IMR-90 (cell line): ENCODE results near the gene DDX4. TPM values are rescaled to one million over a fixed set of nuclear protein-coding genes. Genes with fewer than 3 reads are reported as not detected.
"Not testable (repeated sequence)": the region's sequence is repeated elsewhere in the genome, so short reads cannot be mapped to it uniquely, and the experiment has no call there.

Experiments used
- ATAC-seq: fragments of 200-7000 bp; cut with Tn5 transposase; 2 replicates; pipeline ENCODE4 v1.9.1; 2020; ENCODE audit warnings: low read depth, mild to moderate bottlenecking, moderate library complexity
- BruUV-seq: library from RNA; stranded (reverse); fragments of 400-500 nt; replicated peaks from 2 replicates; lab custom pipeline; 2021; lab: Mats Ljungman, UMichigan
- CTCF ChIA-PET: fragments of 300-600 bp; formaldehyde crosslinking; extraction: SDS; loops from one replicate; lab custom pipeline; 2021; ENCODE audit warnings: antibody characterized with exemption; lab: Yijun Ruan, JAX
- POLR2A ChIA-PET: fragments of 300-600 bp; sonication (Branson Sonifier 250); formaldehyde crosslinking; loops from one replicate; lab custom pipeline; 2022; ENCODE audit warnings: antibody characterized with exemption; ENCODE audit not compliant: unreplicated experiment; lab: Charles Lee
- DNase-seq: peaks from one replicate; pipeline ENCODE4 v3.0.0; 2013
- H2AFZ ChIP-seq: replicated peaks from 2 replicates; pipeline ENCODE3; 2013; ENCODE audit warnings: low read length, mild to moderate bottlenecking; ENCODE audit not compliant: poor library complexity
- H2AK5ac ChIP-seq: 2 replicates; pipeline ENCODE4 v1.6.1; 2013; ENCODE audit warnings: low read depth, low read length, inconsistent platforms
- H2AK9ac ChIP-seq: replicated peaks from 2 replicates; pipeline ENCODE3; 2013; ENCODE audit warnings: mild to moderate bottlenecking, low read depth, low read length, moderate library complexity; ENCODE audit not compliant: poor library complexity
- H2BK120ac ChIP-seq: 2 replicates; pipeline ENCODE4 v1.6.1; 2013; ENCODE audit warnings: low read depth, low read length, inconsistent platforms
- H2BK15ac ChIP-seq: 3 replicates; pipeline ENCODE4 v1.6.1; 2013; ENCODE audit warnings: low read depth, low read length, inconsistent platforms
- H2BK20ac ChIP-seq: 2 replicates; pipeline ENCODE4 v1.6.1; 2013; ENCODE audit warnings: low read depth, mild to moderate bottlenecking, inconsistent platforms, low read length, moderate library complexity
- H2BK5ac ChIP-seq: 2 replicates; pipeline ENCODE4 v1.6.1; 2013; ENCODE audit warnings: mild to moderate bottlenecking, low read depth, low read length, inconsistent platforms; ENCODE audit not compliant: poor library complexity, severe bottlenecking
- H3K14ac ChIP-seq: replicated peaks from 2 replicates; pipeline ENCODE4 v1.6.1; 2013; ENCODE audit warnings: low read depth, low read length, inconsistent platforms
- H3K18ac ChIP-seq: 2 replicates; pipeline ENCODE4 v1.6.1; 2013; ENCODE audit warnings: low read depth, low read length, control low read depth
- H3K23ac ChIP-seq: 2 replicates; pipeline ENCODE4 v1.6.1; 2013; ENCODE audit warnings: low read depth, low read length, inconsistent platforms
- H3K27ac ChIP-seq: 2 replicates; pipeline ENCODE4 v1.5.1; 2013; ENCODE audit warnings: mild to moderate bottlenecking, control low read depth, low read length; ENCODE audit not compliant: insufficient read depth
- H3K27me3 ChIP-seq: 2 replicates; pipeline ENCODE4 v1.6.1; 2013; ENCODE audit warnings: low read length; ENCODE audit not compliant: control insufficient read depth, insufficient read depth
- H3K36me3 ChIP-seq: 2 replicates; pipeline ENCODE4 v1.6.1; 2013; ENCODE audit warnings: low read length, mixed read lengths; ENCODE audit not compliant: control insufficient read depth, insufficient read depth
- H3K4ac ChIP-seq: 2 replicates; pipeline ENCODE4 v1.6.1; 2013; ENCODE audit warnings: low read depth, low read length, inconsistent platforms
- H3K4me1 ChIP-seq: 2 replicates; pipeline ENCODE4 v1.6.1; 2013; ENCODE audit warnings: low read length, mixed read lengths; ENCODE audit not compliant: control insufficient read depth, insufficient read depth
- H3K4me2 ChIP-seq: 2 replicates; pipeline ENCODE4 v1.6.1; 2013; ENCODE audit warnings: low read depth, mild to moderate bottlenecking, control low read depth, low read length, moderate library complexity
- H3K4me3 ChIP-seq: 2 replicates; pipeline ENCODE4 v1.5.1; 2013; ENCODE audit warnings: low read depth, mild to moderate bottlenecking, control low read depth, low read length, moderate library complexity; ENCODE audit not compliant: insufficient read depth
- H3K56ac ChIP-seq: 2 replicates; pipeline ENCODE4 v1.6.1; 2013; ENCODE audit warnings: low read length, inconsistent platforms; ENCODE audit not compliant: insufficient read depth; ENCODE audit errors: extremely low read depth
- H3K79me1 ChIP-seq, 2 experiments: 2 replicates each; pipeline ENCODE4 v1.6.1; 2013; ENCODE audit warnings: low read length in 2 of 2, inconsistent platforms in 1 of 2, low read depth in 1 of 2
- H3K9ac ChIP-seq: 2 replicates; pipeline ENCODE4 v1.6.1; 2013; ENCODE audit warnings: low read depth, low read length, control low read depth
- H3K9me1 ChIP-seq: 2 replicates; pipeline ENCODE4 v1.6.1; 2013; ENCODE audit warnings: low read length, inconsistent platforms; ENCODE audit not compliant: insufficient read depth
- H3K9me3 ChIP-seq: 2 replicates; pipeline ENCODE4 v1.6.1; 2013; ENCODE audit warnings: low read length; ENCODE audit not compliant: control insufficient read depth, insufficient read depth
- H4K20me1 ChIP-seq: 2 replicates; pipeline ENCODE4 v1.6.1; 2013; ENCODE audit warnings: low read length, inconsistent platforms; ENCODE audit not compliant: insufficient read depth
- H4K5ac ChIP-seq: 2 replicates; pipeline ENCODE4 v1.6.1; 2013; ENCODE audit warnings: mild to moderate bottlenecking, low read depth, low read length, control low read depth
- H4K8ac ChIP-seq, 2 experiments: 2 replicates each; pipeline ENCODE4 v1.6.1; 2013; ENCODE audit warnings: low read depth in 2 of 2, low read length in 2 of 2, control low read depth in 1 of 2, inconsistent platforms in 1 of 2
- H4K91ac ChIP-seq: 2 replicates; pipeline ENCODE4 v1.6.1; 2013; ENCODE audit warnings: low read depth, low read length, inconsistent platforms; ENCODE audit not compliant: insufficient read depth
- WGBS, 2 experiments: methylation state at CpG; one replicate each; pipeline versions ENCODE4 v1.1.5 to v1.1.7; 2013; ENCODE audit warnings: missing lambda C conversion rate in 2 of 2; ENCODE audit not compliant: insufficient read length in 1 of 2; ENCODE audit errors: extremely low coverage in 2 of 2; 5-methylcytosine and 5-hydroxymethylcytosine counted together
- dilution Hi-C: fragments of 300-500 bp; cut with HindIII; formaldehyde crosslinking; loops from one replicate; pipeline ENCODE4 v1.14.3; 2018; ENCODE audit warnings: low sequenced_read_pairs; ENCODE audit not compliant: unreplicated experiment
- in situ Hi-C: fragments of 300-500 bp; cut with MboI; formaldehyde crosslinking; loops from 3 replicates; pipeline ENCODE4 v1.14.3; 2019; ENCODE audit warnings: low sequenced_read_pairs, inconsistent platforms, mixed read lengths
- intact Hi-C: fragments of 100-400 bp; cut with micrococcal nuclease; formaldehyde crosslinking; loops from 2 replicates; pipeline ENCODE4 v1.10.0; 2022
- polyA plus RNA-seq, 3 experiments: library from polyadenylated mRNA; depleted of rRNA; stranded (reverse); fragments of >200 nt; gene quantifications; 2 replicates each; pipeline ENCODE4 v1.2.3, GENCODE V29; 2012; ENCODE audit warnings: low replicate concordance in 1 of 3
- total RNA-seq: library from RNA; depleted of rRNA; stranded (reverse); fragments of >200 nt; gene quantifications from 2 replicates; pipeline ENCODE4 v1.2.3, GENCODE V29; 2012

The DDX4 gene
- total and polyA plus RNA-seq, 2 of the 4 experiments (the other 2 are of a cell fraction), result not detected

DNA sequence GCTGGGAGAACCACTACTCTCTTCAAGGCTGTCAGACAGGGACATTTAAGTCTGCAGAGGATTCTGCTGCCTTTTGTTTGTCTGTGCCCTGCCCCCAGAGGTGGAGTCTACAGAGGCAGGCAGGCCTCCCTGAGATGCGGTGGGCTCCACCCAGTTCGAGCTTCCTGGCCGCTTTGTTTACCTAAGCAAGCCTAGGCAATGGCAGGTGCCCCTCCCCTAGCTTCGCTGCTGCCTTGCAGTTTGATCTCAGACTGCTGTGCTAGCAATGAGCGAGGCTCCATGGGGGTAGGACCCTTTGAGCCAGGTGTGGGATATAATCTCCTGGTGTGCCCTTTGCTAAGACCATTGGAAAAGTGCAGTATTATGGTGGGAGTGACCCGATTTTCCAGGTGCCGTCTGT lies 71.0 kb downstream of the DDX4 start:
- H3K4ac ChIP-seq, H3K9me1 ChIP-seq, H2BK15ac ChIP-seq, H3K4me1 ChIP-seq, H2AK5ac ChIP-seq, ATAC-seq, H3K27ac ChIP-seq, H3K9me3 ChIP-seq, H4K5ac ChIP-seq, BruUV-seq, DNase-seq, H3K79me1 ChIP-seq, H3K9ac ChIP-seq, H4K91ac ChIP-seq, H3K4me3 ChIP-seq, H2BK20ac ChIP-seq, H3K27me3 ChIP-seq, H4K20me1 ChIP-seq, H3K14ac ChIP-seq, H3K4me2 ChIP-seq, H2AFZ ChIP-seq, H2AK9ac ChIP-seq, H4K8ac ChIP-seq, dilution Hi-C loops, H3K36me3 ChIP-seq, CTCF ChIA-PET, intact Hi-C loops, H2BK5ac ChIP-seq, POLR2A ChIA-PET, H2BK120ac ChIP-seq, in situ Hi-C loops, H3K23ac ChIP-seq, H3K56ac ChIP-seq, H3K18ac ChIP-seq: not testable (repeated sequence)
- 80% methylated on average over 1 of the region's 7 CpGs; no CpG with 5 or more reads in 1 of the 2 experiments for WGBS, 2 experiments

DNA sequence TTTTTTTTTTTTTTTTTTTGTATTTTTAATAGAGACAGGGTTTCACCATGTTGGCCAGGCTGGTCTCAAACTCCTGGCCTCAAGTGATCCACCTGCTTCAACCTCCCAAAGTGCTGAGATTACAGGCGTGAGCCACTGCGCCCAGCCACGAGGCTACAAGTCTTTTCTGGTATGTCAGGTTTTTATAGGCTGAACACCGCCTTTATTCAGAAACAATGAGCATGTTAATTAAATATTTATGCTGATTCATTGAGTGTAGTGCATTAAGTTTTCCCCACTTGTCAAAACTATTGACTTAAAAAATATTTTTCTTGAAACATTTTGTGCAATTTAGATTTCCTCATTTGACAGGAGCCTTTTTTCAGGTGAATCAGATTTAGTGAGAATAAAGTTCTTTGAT lies 78.1 kb downstream of the DDX4 start:
- H3K27ac ChIP-seq, H3K9me1 ChIP-seq, H2AK5ac ChIP-seq, H3K4me3 ChIP-seq, H3K4ac ChIP-seq, H3K18ac ChIP-seq, dilution Hi-C loops, H2AFZ ChIP-seq, H3K9me3 ChIP-seq, H3K9ac ChIP-seq, H2BK20ac ChIP-seq, POLR2A ChIA-PET, H4K5ac ChIP-seq, H3K79me1 ChIP-seq, in situ Hi-C loops, H2AK9ac ChIP-seq, H2BK5ac ChIP-seq, H3K4me1 ChIP-seq, H3K36me3 ChIP-seq, H2BK15ac ChIP-seq, H3K4me2 ChIP-seq, H4K91ac ChIP-seq, H3K27me3 ChIP-seq, H4K8ac ChIP-seq, BruUV-seq, H3K56ac ChIP-seq, DNase-seq, H4K20me1 ChIP-seq, intact Hi-C loops, H3K23ac ChIP-seq, H3K14ac ChIP-seq: not testable (repeated sequence)
- CTCF ChIA-PET, result interaction anchor here (1.1 kb wide), 1 partner anchor 10 kb away, joined by 5 read pairs; no protein-coding TSS in a partner anchor
- WGBS, 2 experiments, result no CpG with 5 or more reads among the region's 4 CpGs
- peak overlapping the region; percentile 8; the same call in 1 of the 2 replicates for H2BK120ac ChIP-seq
- ATAC-seq, result peak; percentile 37; the same call in 1 of the 2 replicates
